Mammary epithelial cell (primary cell): Measurements from ENCODE around the gene GPBP1.

ENCODE experiments used
- CTCF ChIP-seq, 2 donors: IDR thresholded peaks in 1 of 2; conservative IDR thresholded peaks in 1 of 2; 2 replicates each; pipeline ENCODE4 v1.5.1; 2011 to 2012; ENCODE audit warnings: inconsistent platforms in 2 of 2, low read length in 2 of 2, mild to moderate bottlenecking in 2 of 2, control low read depth in 1 of 2, low read depth in 1 of 2; ENCODE audit not compliant: insufficient read depth in 1 of 2; ENCODE audit errors: extremely low read depth in 1 of 2
- EZH2 ChIP-seq: IDR thresholded peaks from 2 replicates; pipeline ENCODE4 v1.6.1; 2012; ENCODE audit warnings: low read length, inconsistent platforms, borderline replicate concordance

GRCh38 chr5:57177479-57178156 lies 3.8 kb downstream of the GPBP1 start:
- TF ChIP-seq CTCF (conservative IDR thresholded peaks at IDR 0.05 in 1 of 2, IDR thresholded peaks at IDR 0.05 in 1 of 2; ENCODE audit: extremely low read depth in 1 of 2, insufficient read depth in 1 of 2, low read depth in 1 of 2, low read length in 2 of 2) (no peak), EZH2 (no peak)
